ENCODE data around the gene ORM2.

DNA sequence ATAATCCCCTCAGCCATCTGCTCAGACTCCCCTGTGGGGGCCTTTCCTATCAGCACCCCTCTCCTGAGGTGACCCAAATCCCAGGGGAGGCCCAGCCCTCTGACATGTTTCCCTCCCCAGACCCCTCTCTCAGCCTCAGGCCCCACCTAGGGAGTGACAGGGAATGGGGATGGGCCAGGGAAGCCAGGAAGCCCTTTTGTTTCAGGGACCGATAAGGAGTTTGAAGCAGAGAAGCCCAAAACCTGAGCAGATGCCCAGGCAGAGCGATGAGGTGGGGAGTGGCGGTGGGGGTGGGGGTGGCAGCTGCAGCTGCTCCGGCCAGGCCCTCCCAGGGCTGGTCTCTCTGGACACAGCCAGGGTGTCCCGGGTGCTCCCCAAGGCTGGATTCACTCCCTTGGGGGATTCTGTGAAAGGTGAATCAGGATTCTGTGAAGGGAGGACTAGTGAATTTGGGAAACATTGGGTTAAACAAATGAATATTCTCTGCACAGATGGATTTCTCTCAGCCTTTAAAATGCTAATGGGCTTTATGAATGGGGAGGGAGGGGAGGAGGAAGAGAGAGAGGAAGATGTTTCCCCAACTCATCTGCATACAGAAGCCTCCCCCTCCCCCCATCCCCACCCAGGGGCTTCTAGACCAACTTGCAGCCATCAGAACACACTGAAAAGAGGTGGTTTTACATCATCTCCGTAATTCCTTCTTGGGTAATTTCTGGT lies 40.7 kb downstream of the ORM2 start:
- no peak for TF ChIP-seq SOX6 (IDR thresholded peaks at IDR 0.05)
- TF ChIP-seq, protein P1, sequence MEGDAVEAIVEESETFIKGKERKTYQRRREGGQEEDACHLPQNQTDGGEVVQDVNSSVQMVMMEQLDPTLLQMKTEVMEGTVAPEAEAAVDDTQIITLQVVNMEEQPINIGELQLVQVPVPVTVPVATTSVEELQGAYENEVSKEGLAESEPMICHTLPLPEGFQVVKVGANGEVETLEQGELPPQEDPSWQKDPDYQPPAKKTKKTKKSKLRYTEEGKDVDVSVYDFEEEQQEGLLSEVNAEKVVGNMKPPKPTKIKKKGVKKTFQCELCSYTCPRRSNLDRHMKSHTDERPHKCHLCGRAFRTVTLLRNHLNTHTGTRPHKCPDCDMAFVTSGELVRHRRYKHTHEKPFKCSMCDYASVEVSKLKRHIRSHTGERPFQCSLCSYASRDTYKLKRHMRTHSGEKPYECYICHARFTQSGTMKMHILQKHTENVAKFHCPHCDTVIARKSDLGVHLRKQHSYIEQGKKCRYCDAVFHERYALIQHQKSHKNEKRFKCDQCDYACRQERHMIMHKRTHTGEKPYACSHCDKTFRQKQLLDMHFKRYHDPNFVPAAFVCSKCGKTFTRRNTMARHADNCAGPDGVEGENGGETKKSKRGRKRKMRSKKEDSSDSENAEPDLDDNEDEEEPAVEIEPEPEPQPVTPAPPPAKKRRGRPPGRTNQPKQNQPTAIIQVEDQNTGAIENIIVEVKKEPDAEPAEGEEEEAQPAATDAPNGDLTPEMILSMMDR (IDR thresholded peaks at IDR 0.05 in 2 of 3, conservative IDR thresholded peaks at IDR 0.05 in 1 of 3; ENCODE audit: insufficient read depth in 2 of 3, low read depth in 1 of 3, low read length in 3 of 3), result no peak
- TF ChIP-seq TOE1 (IDR thresholded peaks at IDR 0.05; ENCODE audit: borderline replicate concordance), result no peak
- TF ChIP-seq TOE1 (CRISPR knock-in tag; IDR thresholded peaks at IDR 0.05; ENCODE audit: borderline replicate concordance, low read depth), result no peak
- TF ChIP-seq, protein P2, sequence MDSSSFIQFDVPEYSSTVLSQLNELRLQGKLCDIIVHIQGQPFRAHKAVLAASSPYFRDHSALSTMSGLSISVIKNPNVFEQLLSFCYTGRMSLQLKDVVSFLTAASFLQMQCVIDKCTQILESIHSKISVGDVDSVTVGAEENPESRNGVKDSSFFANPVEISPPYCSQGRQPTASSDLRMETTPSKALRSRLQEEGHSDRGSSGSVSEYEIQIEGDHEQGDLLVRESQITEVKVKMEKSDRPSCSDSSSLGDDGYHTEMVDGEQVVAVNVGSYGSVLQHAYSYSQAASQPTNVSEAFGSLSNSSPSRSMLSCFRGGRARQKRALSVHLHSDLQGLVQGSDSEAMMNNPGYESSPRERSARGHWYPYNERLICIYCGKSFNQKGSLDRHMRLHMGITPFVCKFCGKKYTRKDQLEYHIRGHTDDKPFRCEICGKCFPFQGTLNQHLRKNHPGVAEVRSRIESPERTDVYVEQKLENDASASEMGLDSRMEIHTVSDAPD (CRISPR knock-in tag; IDR thresholded peaks at IDR 0.05), result no peak

Measured in K562 (cell line).